Activated CD4-positive, alpha-beta T cell treated with anti-CD3 and anti-CD28 coated beads, Interleukin-2, amount 50 U/mL, for 48 hours (primary cell): ENCODE results near the gene GRHL3.

Source experiments
- DNase-seq, 2 experiments: peaks; one replicate each; pipeline ENCODE4 v3.0.0-alpha.2; 2020

GRHL3 gene

GRCh38 chr1:24374891-24375786 is 56.0 kb downstream of the GRHL3 start:
- DNase-seq: no peak

- DNase-seq: no peak
Measured at GRCh38 chr1:24379733-24380315, 60.7 kb downstream of the GRHL3 start.

GRCh38 chr1:24380508-24380907 is 61.4 kb downstream of the GRHL3 start:
- no peak for DNase-seq

- DNase-seq: no peak
Measured at GRCh38 chr1:24381256-24381655, 62.1 kb downstream of the GRHL3 start.

GRCh38 chr1:24382165-24382577 is 63.0 kb downstream of the GRHL3 start:
- DNase-seq: no peak

- no peak for DNase-seq
Measured at GRCh38 chr1:24383381-24383940, 64.3 kb downstream of the GRHL3 start.

GRCh38 chr1:24384251-24385090 is 65.3 kb downstream of the GRHL3 start:
- peak; percentile 51 to 59 for DNase-seq

GRCh38 chr1:24385160-24385940 is 66.2 kb downstream of the GRHL3 start:
- DNase-seq: peak; percentile 34 to 46

- DNase-seq: no peak
Measured at GRCh38 chr1:24386241-24386640, 67.1 kb downstream of the GRHL3 start.

GRCh38 chr1:24386931-24387330 is 67.8 kb downstream of the GRHL3 start:
- DNase-seq: no peak

GRCh38 chr1:24387636-24388175 is 68.5 kb downstream of the GRHL3 start:
- no peak for DNase-seq

- DNase-seq: no peak
Measured at GRCh38 chr1:24388331-24388885, 69.3 kb downstream of the GRHL3 start.

GRCh38 chr1:24389231-24389678 is 70.1 kb downstream of the GRHL3 start:
- DNase-seq: no peak

GRCh38 chr1:24390924-24391782 is 72.0 kb downstream of the GRHL3 start:
- peak; percentile 67 to 73 for DNase-seq

GRCh38 chr1:24391882-24392603 is 72.9 kb downstream of the GRHL3 start:
- DNase-seq: peak; percentile 73 to 79

GRCh38 chr1:24392604-24392946 is 73.4 kb downstream of the GRHL3 start:
- DNase-seq: no peak

- no peak for DNase-seq
Measured at GRCh38 chr1:24392982-24393650, 74.0 kb downstream of the GRHL3 start.

- DNase-seq: no peak
Measured at GRCh38 chr1:24393892-24394291, 74.7 kb downstream of the GRHL3 start.

- no peak for DNase-seq
Measured at GRCh38 chr1:24400065-24400464, 80.9 kb downstream of the GRHL3 start.
